A549 (cell line): ENCODE measurements around the gene CIDEB.

Experiments
- CHD2 ChIP-seq: fragments of 150-350 bp; IDR thresholded peaks from 2 replicates; pipeline ENCODE4 v1.6.1; 2014; ENCODE audit warnings: low read length; ENCODE audit not compliant: partially characterized antibody
- CHD4 ChIP-seq: fragments of 200-600 bp; sonication (generic); IDR thresholded peaks from 2 replicates; pipeline ENCODE4 v1.6.1; 2016; ENCODE audit warnings: antibody characterized with exemption, mild to moderate bottlenecking, borderline replicate concordance
- CTCF ChIP-seq: fragments of >200 bp; sonication (Bioruptor Twin); formaldehyde crosslinking; IDR thresholded peaks from 3 replicates; pipeline ENCODE4 v1.5.1; 2016
- HEYL ChIP-seq: fragments of 250-450 bp; sonication (Bioruptor Pico); IDR thresholded peaks from 2 replicates; pipeline ENCODE4 v1.8.0; 2021; ENCODE audit warnings: mild to moderate bottlenecking, moderate library complexity
- MYC ChIP-seq: IDR thresholded peaks from 2 replicates; pipeline ENCODE4 v1.6.1; 2012; ENCODE audit warnings: mild to moderate bottlenecking, inconsistent platforms, low read length, improper control_type of control experiment, borderline replicate concordance
- NR3C1 ChIP-seq: fragments of >200 bp; sonication (Bioruptor Twin); formaldehyde crosslinking; IDR thresholded peaks from 3 replicates; pipeline ENCODE4 v1.6.1; 2017
- POLR2A ChIP-seq: IDR thresholded peaks from 2 replicates; pipeline ENCODE4 v1.6.1; 2012; ENCODE audit warnings: mild to moderate bottlenecking, low read length
- RCOR1 ChIP-seq: fragments of 150-350 bp; IDR thresholded peaks from 2 replicates; pipeline ENCODE4 v1.6.1; 2014; ENCODE audit warnings: antibody characterized with exemption, low read length, low read depth
- RFX5 ChIP-seq: fragments of 450-650 bp; IDR thresholded peaks from 2 replicates; pipeline ENCODE4 v1.7.1; 2014; ENCODE audit warnings: antibody characterized with exemption, mild to moderate bottlenecking, moderate library complexity
- SREBF2 ChIP-seq: fragments of 450-650 bp; IDR thresholded peaks from 2 replicates; pipeline ENCODE4 v1.6.1; 2014; ENCODE audit warnings: mild to moderate bottlenecking, moderate library complexity
- ZSCAN20 ChIP-seq: fragments of 250-450 bp; sonication (Bioruptor Pico); IDR thresholded peaks from 2 replicates; pipeline ENCODE4 v1.8.0; 2022; ENCODE audit warnings: mild to moderate bottlenecking, moderate library complexity
- TF ChIP-seq, protein P1 (sequence below): IDR thresholded peaks from 2 replicates; pipeline ENCODE4 v1.6.1; 2012
- TF ChIP-seq, protein P2 (sequence below): fragments of 200-600 bp; sonication (generic); IDR thresholded peaks from 2 replicates; pipeline ENCODE4 v1.6.1; 2016; ENCODE audit warnings: antibody characterized with exemption, mild to moderate bottlenecking, moderate library complexity

DNA sequence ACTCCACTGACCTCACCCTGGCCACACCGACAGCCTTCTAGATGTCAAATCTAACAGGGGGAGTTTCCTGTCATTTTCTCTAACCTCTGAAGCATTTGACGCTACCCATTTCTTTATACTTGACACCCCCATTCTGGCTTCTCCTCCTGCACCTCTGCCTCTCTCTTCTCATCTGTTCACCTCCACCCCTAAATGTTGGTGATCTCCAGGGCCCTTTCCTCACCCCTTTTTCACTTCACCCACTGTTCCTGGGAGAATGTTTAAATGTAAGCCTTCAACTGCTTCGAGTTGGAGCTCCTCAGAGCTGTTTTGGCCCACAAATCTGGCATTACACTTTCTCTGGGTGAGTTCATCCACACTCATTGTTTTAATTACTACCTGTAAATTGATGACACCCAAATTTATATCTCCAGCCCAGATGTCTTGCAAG is 35.9 kb downstream of the CIDEB start:
- TF ChIP-seq RCOR1: no peak
- TF ChIP-seq POLR2A: no peak
- TF ChIP-seq CTCF: no peak
- TF ChIP-seq, protein P1, sequence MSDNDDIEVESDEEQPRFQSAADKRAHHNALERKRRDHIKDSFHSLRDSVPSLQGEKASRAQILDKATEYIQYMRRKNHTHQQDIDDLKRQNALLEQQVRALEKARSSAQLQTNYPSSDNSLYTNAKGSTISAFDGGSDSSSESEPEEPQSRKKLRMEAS: no peak
- TF ChIP-seq, protein P2, sequence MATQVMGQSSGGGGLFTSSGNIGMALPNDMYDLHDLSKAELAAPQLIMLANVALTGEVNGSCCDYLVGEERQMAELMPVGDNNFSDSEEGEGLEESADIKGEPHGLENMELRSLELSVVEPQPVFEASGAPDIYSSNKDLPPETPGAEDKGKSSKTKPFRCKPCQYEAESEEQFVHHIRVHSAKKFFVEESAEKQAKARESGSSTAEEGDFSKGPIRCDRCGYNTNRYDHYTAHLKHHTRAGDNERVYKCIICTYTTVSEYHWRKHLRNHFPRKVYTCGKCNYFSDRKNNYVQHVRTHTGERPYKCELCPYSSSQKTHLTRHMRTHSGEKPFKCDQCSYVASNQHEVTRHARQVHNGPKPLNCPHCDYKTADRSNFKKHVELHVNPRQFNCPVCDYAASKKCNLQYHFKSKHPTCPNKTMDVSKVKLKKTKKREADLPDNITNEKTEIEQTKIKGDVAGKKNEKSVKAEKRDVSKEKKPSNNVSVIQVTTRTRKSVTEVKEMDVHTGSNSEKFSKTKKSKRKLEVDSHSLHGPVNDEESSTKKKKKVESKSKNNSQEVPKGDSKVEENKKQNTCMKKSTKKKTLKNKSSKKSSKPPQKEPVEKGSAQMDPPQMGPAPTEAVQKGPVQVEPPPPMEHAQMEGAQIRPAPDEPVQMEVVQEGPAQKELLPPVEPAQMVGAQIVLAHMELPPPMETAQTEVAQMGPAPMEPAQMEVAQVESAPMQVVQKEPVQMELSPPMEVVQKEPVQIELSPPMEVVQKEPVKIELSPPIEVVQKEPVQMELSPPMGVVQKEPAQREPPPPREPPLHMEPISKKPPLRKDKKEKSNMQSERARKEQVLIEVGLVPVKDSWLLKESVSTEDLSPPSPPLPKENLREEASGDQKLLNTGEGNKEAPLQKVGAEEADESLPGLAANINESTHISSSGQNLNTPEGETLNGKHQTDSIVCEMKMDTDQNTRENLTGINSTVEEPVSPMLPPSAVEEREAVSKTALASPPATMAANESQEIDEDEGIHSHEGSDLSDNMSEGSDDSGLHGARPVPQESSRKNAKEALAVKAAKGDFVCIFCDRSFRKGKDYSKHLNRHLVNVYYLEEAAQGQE: no peak
- TF ChIP-seq MYC: no peak
- no peak for TF ChIP-seq ZSCAN20 (CRISPR knock-in tag)
- no peak for TF ChIP-seq CHD2
- no peak for TF ChIP-seq CHD4
- TF ChIP-seq RFX5: no peak
- no peak for TF ChIP-seq SREBF2
- no peak for TF ChIP-seq HEYL (CRISPR knock-in tag)
- no peak for TF ChIP-seq NR3C1
